GM21529 (cell line): ENCODE results near the gene TMTC2.
A peak's percentile ranks its signal among the peaks of the same experiment; 100 is the strongest.

Experiments used
- ATAC-seq: cut with Tn5 transposase; IDR thresholded peaks from one replicate; pipeline ENCODE4 v1.9.1; 2021; ENCODE audit not compliant: unreplicated experiment

TMTC2 gene

GRCh38 chr12:82682326-82682725 lies 4.4 kb upstream of the TMTC2 start:
- ATAC-seq, result no peak

GRCh38 chr12:82682851-82683261 lies 3.9 kb upstream of the TMTC2 start:
- no peak for ATAC-seq

- peak; percentile 54 for ATAC-seq
These were observed 927 bp upstream of the TMTC2 start for GRCh38 chr12:82685790-82686167.

- ATAC-seq, result peak; percentile 44
These were observed 610 bp downstream of the TMTC2 start for GRCh38 chr12:82687021-82688011.

GRCh38 chr12:82688035-82688501 lies 1.4 kb downstream of the TMTC2 start:
- ATAC-seq, result no peak

- no peak for ATAC-seq
These were observed 1.9 kb downstream of the TMTC2 start for GRCh38 chr12:82688596-82688995.

- ATAC-seq, result no peak
These were observed 3.3 kb downstream of the TMTC2 start for GRCh38 chr12:82690006-82690405.

GRCh38 chr12:82691513-82691912 lies 4.8 kb downstream of the TMTC2 start:
- ATAC-seq, result no peak

GRCh38 chr12:82694276-82694675 lies 7.6 kb downstream of the TMTC2 start:
- no peak for ATAC-seq

- ATAC-seq, result no peak
These were observed 8.3 kb downstream of the TMTC2 start for GRCh38 chr12:82694970-82695369.

- no peak for ATAC-seq
These were observed 8.8 kb downstream of the TMTC2 start for GRCh38 chr12:82695531-82695930.

GRCh38 chr12:82696543-82696942 lies 9.8 kb downstream of the TMTC2 start:
- no peak for ATAC-seq

GRCh38 chr12:82698708-82699564 lies 12.2 kb downstream of the TMTC2 start:
- no peak for ATAC-seq

- no peak for ATAC-seq
These were observed 19.1 kb downstream of the TMTC2 start for GRCh38 chr12:82705774-82706173.

GRCh38 chr12:82708061-82708879 lies 21.6 kb downstream of the TMTC2 start:
- no peak for ATAC-seq

- no peak for ATAC-seq
These were observed 23.2 kb downstream of the TMTC2 start for GRCh38 chr12:82709794-82710355.

GRCh38 chr12:82710741-82711140 lies 24.0 kb downstream of the TMTC2 start:
- no peak for ATAC-seq

- ATAC-seq, result no peak
These were observed 27.7 kb downstream of the TMTC2 start for GRCh38 chr12:82714427-82714826.

GRCh38 chr12:82721726-82722125 lies 35.0 kb downstream of the TMTC2 start:
- ATAC-seq, result no peak

GRCh38 chr12:82723093-82723492 lies 36.4 kb downstream of the TMTC2 start:
- ATAC-seq, result no peak
